GM18499 (cell line): ENCODE measurements around the gene C1QTNF6.

Experiments used
- ATAC-seq: cut with Tn5 transposase; IDR thresholded peaks from one replicate; pipeline ENCODE4 v1.9.1; 2021; ENCODE audit warnings: moderate number of reproducible peaks; ENCODE audit not compliant: insufficient read depth, unreplicated experiment

Gene C1QTNF6

GRCh38 chr22:37165066-37165465 is 23.0 kb downstream of the C1QTNF6 start:
- no peak for ATAC-seq

- no peak for ATAC-seq
Observed at GRCh38 chr22:37164505-37164887, 23.6 kb downstream of the C1QTNF6 start.

GRCh38 chr22:37163575-37164504 is 24.2 kb downstream of the C1QTNF6 start:
- peak; percentile 30 for ATAC-seq

- ATAC-seq: no peak
Observed at GRCh38 chr22:37163096-37163489, 25.0 kb downstream of the C1QTNF6 start.

- peak; percentile 33 for ATAC-seq
Observed at GRCh38 chr22:37162221-37163095, 25.6 kb downstream of the C1QTNF6 start.

- ATAC-seq: no peak
Observed at GRCh38 chr22:37161443-37161842, 26.6 kb downstream of the C1QTNF6 start.

- ATAC-seq: no peak
Observed at GRCh38 chr22:37160027-37160426, 28.0 kb downstream of the C1QTNF6 start.

- ATAC-seq: no peak
Observed at GRCh38 chr22:37158963-37159290, 29.1 kb downstream of the C1QTNF6 start.

- no peak for ATAC-seq
Observed at GRCh38 chr22:37157516-37158285, 30.3 kb downstream of the C1QTNF6 start.

GRCh38 chr22:37156686-37157435 is 31.2 kb downstream of the C1QTNF6 start:
- ATAC-seq: no peak

GRCh38 chr22:37155971-37156370 is 32.1 kb downstream of the C1QTNF6 start:
- no peak for ATAC-seq

GRCh38 chr22:37154925-37155712 is 32.9 kb downstream of the C1QTNF6 start:
- no peak for ATAC-seq

- ATAC-seq: no peak
Observed at GRCh38 chr22:37153901-37154300, 34.1 kb downstream of the C1QTNF6 start.

- ATAC-seq: no peak
Observed at GRCh38 chr22:37151401-37151800, 36.6 kb downstream of the C1QTNF6 start.

GRCh38 chr22:37150701-37151100 is 37.3 kb downstream of the C1QTNF6 start:
- no peak for ATAC-seq

- ATAC-seq: no peak
Observed at GRCh38 chr22:37148742-37149665, 39.0 kb downstream of the C1QTNF6 start.

- ATAC-seq: no peak
Observed at GRCh38 chr22:37148031-37148651, 39.9 kb downstream of the C1QTNF6 start.
